Kasumi-1 (cell line): Measurements from ENCODE around the gene LTBP1.

ENCODE experiments used
- DNase-seq, 2 experiments: peaks; one replicate each; lab custom pipeline; 2025; lab: John Stamatoyannopoulos, UW

Gene LTBP1

DNA sequence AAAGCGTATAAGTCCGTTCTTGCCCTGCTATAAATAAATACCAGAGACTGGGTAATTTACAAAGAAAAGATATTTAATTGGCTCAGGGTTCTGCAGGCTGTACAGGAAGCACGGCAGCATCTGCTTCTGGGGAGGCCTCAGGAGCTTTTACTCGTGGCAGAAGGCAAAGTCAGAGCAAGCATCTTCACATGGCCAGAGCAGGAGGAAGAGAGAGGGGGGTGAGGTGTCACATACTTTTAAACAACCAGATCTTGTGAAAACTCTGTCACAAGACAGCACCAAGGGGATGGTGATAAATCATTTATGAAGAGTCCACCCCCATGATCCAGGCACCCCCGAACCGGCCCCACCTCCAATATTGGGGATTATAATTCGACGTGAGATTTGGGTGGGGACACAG, 130.6 kb downstream of the LTBP1 start:
- no peak for DNase-seq

DNA sequence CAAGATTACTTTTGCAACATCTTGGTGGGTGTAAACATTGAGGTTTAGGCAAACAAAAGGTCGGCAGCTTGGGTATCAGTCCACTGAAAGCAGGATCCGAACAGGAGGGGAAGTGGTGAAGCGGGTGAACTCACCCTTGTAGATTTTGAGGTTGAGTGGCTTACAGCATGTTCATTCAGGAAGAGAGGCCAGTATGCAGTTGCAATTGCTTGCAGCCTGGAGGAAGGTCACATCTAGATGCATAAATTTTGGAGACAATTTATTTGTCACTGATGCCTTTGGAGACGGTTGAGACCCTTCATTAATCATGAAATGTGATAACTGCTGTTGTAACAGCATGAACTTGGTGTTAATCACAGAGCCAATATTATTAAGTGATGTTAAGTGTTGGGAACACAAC, 131.1 kb downstream of the LTBP1 start:
- DNase-seq: no peak

DNA sequence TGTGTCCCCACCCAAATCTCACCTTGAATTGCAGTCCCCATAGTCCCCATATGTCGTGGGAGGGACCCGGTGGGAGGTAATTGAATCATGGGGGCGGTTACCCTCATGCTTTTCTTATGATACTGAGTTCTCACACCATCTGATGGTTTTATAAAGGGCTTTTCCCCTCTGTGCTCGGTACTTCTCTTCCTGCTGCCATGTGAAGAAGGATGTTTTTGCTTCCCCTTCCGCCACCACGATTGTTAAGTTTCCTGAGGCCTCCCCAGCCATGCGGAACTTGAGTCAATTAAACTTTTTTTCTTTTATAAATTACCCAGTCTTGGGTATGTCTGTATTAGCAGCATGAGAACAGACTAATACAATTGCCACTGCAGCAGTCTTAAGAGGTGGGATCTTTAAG, 134.9 kb downstream of the LTBP1 start:
- no peak for DNase-seq

DNA sequence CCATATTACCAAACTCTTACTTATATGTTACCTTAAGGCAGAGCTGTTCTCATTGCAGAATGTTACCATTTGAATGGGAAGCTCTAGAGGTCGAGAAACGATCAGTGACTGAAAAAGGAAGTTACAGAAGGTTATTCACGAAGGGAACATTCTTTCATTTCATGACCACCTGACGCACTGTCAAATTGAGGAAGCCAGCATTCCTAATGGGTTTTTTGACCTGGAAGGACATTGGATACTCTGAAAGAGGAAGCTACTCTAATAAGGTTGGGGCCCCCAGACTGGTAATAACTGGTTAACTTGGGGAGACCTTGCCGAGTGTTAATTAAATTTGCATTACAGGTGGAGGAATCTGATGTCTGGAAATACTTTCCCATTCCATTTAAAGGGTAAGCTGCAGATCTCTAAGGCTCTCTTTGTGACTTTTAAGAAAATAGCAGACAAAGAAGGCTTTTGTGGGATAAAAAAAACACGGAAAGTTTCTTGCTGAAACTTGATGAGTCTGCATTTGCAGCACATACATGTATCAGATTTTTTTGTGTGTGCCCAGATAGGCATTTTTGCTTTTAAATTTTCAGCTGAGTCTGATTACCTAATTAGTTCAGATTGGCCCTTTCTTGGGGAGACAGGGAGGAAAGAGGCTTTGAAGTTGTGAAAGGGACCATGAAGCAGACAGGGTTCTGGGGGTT, 137.1 kb downstream of the LTBP1 start:
- peak; percentile 9 to 15 for DNase-seq

DNA sequence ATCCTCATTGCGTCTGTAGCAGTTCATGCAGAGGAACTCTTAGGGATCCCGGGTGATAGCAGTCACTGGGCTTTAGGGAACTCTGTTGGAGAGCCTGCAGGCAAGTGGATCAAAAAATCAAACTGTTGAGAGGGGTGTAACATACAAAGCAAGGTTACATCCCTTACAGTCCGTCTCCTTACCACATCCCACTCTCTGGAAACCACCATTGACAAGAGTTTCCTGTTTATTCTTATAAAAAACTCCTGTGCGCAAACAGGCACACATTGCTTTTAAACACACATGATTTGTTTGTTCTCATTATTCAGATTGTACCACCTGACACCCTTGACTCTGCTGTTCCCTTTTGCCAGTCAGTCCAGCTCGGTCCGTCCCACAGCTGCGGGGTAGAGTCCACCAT, 137.7 kb downstream of the LTBP1 start:
- no peak for DNase-seq

DNA sequence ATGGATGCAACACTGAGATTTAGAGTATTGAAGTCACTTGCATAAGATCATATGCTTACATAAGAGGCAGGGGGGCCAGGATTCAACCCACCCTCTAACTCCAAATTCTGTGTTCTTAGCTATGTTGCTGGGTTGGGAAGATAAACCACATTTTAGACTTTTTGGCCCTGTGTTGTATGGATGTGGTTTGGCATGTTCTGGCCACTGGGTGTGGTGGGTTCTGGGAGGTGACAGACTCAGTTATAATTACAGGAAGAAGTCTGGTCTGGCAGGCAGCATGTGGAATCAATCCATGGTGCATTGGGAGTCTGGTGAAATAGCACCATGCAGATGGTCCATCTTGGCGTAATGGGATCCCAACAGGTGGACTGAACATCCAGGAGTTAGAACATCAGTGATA, 138.9 kb downstream of the LTBP1 start:
- DNase-seq: no peak

DNA sequence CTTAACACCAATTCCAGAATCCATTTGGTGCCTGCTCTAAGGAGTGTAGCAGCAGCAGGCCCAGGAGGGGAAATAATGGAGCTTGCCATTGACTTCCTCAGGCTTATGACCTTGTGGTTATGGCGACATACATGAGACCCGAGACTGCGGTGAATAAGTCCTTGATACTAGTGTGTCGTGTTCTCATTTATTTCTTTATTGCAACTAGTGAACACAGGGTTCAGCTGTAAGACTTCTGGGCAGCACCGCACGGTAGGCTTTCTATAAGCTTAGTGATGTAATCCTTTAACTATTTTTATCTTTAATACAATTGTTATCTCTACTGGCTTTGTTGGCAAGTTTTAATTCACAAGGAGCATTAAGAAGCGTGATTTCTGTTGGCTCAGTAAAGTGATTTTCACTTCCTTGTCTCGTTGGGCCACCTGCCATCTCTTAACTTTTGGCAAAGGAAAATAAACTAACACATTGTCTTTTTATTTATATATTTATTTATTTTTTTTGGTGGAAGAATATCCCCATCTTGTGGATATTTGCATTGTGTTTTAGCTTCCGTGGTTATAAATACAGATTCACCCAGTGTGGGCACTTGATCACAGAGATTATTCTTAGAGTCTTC, 139.8 kb downstream of the LTBP1 start:
- no peak for DNase-seq

DNA sequence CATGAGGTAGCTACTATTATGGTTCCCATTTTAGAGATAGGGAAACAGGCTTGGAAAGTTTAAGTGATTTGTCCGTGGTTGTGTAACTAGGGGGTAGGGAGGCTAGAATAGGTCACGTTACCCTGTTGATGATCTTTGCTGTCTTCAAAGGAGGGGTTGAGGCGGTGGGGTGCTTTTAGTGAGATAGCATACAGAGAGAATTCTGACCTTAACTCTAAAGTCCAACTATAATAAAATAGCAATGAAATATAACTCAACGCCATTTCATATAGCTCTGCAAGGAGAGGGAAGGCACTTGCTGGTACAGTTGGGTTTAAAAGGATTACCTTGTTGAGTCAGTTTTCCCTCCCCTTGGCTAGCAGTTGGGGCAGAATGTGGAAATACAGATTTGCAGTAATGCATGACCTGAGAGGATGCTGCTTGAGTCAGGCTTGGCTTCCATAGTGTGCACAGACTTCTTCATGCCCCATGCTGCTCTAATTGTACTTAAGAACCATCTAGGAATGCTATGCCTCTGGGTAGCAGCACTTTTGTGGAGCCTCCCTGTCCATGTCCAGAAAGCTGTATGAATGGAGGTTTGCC, 143.9 kb downstream of the LTBP1 start:
- DNase-seq: no peak

DNA sequence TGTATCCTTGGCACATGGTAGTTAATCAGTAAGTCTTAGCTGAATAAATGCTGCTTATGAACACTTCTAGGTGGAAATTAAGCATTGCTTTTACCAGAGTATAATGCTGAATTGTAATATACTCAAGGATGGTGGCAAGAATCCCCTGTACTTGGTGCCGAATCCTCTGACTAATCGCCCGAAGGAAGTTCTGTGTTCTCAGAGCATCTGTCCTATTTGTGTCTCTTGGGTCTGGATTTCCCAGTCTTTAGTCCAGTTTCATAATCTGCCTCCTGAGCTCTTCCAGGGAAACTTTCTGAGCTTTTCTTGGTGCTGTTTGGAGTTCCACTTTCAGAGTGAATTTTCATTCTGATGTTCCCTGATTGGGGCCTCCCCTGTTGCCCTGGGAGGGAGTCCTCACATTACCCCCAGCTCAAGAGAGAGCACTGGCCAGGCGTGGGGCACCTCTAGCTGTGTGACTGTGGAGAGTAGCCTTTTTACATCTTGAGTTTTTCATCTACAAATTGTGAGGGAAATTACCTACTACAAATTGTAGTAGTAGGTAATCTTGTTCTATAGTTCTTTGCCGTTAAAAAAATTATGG, 144.9 kb downstream of the LTBP1 start:
- no peak for DNase-seq

DNA sequence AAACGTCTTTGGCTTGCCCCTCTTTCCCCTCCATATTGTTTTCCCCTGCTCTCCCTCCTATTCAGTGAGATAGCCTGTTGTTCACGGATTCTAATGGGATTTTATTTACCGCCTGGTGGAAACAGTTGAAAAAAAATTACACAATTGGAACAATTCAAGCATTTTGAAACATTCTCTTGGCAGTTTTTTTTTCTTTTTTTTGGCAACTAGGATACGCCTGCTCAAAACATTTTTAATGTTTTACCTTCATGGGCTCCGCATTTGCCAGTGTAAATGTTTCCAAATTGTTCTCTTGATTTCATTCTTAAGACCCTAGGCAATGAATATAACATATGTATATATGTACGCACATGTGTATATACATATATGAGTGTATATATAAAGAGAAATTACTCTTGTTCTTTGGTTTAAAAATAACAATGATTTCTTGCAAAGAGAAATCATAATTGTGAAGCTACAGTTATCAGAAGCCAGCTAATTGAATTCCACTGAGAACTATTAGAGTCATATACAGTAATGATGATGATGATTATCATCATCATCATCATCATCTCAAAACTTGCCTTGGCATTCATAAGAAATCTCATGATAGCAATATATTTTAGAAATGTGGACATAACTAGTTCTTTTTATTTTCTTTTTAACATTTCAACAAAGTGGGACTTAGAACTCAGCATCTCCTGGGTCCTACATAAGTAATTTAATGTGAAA, 146.7 kb downstream of the LTBP1 start:
- no peak for DNase-seq

DNA sequence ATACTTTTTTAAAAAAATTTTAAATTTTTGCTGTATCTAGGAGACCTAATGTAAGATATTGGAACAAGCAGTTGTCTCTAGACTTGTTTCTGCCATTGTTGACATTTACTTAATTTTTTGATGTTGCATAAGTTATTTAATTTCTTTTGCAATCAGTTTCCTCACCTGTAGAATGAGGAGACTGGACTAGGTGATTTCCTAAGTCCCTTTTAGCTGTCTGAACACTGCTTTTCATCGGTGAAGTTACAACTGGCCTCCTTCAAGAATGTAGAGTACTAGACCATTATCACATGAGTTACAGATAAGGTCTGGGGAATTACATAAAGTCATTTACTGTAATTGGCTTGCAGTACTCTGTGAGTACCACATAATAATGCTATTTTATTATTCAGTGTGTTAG, 147.6 kb downstream of the LTBP1 start:
- no peak for DNase-seq

DNA sequence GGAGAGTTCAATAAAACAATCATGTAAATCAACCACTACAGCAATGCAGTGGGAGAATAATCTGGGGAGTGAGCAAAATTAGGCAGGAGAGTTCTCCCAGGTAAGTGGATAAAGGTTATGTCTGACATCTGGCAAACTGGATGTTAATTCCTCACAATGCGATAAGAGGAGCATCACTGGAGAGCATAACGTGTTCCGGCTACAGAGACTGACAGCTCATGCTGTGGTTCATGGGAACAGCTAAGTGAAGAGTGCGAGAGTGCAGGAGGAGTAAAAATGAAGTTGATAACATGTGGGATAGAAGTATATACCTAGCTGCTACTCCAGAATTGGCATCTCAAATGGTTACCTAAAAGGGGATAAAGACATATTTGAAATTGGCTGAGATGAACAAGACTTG, 153.2 kb downstream of the LTBP1 start:
- DNase-seq: no peak

DNA sequence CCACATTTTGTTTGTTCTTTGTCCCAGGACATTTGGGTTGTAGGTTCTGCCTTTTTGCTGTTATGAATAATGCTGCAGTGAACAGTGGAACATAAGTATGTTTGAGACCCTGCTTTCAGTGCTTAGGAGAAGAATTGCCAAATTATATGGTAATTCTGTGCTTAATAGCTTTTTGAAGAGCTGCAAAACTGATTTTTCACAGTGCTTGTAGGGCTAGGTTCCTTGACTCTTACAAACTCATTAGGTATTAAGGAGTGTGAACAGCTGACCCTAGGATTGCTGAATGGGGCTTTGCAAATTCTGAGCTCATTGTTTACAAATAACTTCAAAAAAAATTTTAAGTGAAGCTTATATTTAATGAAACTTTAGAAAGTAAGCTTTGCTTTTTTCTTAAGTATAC, 154.2 kb downstream of the LTBP1 start:
- no peak for DNase-seq

DNA sequence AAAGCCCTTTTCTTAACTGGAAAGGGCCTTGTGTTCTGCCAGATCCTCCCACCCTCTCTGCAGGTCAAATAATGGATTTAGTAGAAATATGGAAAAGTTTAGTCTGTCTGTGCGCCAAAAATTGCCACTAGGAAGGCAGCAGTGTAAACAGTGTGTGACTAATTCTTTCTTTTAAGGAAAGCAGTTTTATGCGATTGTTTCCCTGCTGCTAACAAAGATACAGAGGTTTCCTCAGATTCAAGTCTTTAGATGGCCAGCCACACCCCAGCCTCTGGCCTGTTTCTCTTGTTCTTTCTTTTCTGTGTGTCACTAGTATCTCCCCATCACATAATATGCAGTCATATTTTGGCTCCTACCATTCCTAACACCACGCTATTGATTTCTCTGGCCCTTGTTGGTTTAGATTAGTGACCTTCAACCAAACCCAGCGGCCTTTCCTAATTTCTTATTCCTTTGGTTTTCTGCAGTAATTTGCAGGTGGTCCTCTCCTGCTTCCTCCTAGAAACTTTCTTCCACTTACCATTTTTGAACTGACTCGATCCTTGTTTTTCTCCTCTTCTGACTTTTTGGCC, 157.4 kb downstream of the LTBP1 start:
- DNase-seq: no peak

DNA sequence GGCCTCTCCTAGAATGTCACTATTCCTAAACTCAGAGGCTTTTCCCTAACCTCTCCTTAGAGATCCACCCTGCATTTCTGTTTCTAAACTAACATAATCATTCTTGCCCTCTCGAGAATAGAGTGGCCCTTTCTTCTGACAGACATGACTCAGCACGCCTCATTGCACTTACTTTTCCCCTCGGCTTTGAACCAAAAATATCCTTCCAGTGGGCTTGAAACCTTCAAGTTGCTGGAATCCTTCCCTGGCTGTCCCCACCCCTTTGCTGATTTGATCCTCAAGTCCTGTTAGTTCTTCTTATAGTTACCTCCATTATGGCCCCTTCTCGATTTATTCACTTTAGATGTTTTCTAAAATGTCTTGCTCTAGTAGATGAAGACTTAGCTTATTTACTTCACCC, 158.0 kb downstream of the LTBP1 start:
- no peak for DNase-seq

DNA sequence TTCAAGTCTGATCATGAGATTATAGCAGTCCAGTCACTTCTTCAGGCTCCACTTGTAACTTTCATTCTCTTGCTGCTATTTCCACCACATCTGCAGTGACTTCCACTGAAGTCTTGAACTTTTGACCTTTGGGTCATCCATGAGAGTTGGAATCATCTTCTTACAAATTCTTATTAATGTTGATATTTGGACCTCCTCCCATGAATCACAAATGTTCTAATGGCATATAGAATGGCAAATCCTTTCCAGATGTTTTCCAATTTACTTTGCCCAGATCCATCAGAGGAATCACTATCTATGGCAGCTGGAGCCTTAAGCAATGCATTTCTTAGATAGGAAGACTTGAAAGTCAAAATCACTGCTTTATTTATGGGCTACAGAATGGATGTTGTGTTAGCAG, 159.4 kb downstream of the LTBP1 start:
- DNase-seq: no peak

DNA sequence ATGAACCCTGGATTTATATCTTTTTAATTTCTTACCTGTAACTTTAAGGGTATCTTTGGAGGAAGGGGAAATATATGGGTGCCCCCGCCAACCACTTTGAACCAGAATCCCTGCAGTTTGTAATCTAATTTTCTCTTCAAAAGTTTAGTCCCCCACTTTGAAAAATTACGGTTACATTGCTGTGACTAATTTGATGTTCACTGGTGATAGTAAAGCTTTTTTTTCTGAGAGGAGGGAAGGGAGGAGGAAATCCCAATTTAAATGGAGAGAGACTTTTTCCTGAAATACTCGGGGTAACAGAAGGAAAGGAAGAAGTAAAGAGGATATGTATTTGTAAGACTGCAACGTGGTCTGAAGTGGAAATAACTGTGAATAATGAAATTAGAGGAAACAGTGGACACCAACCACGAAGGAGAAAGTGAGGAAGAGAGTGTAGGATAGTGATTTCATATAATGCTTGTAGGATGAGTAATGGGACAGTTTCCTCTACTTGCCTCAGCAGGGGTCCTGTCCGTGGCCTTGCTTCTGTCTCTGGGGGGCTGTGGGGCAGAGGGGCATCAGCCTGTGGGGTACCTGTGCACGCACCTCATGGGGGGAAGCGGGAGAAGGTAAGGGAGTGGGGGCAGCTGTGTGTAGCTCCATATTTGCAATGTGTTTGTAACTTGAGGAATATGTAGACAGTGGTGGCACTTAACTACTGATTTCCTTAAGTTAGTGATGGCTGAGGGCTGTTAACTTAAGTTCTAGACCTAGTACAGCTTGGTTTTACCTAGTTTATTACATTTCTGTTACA, 161.1 kb downstream of the LTBP1 start:
- no peak for DNase-seq

DNA sequence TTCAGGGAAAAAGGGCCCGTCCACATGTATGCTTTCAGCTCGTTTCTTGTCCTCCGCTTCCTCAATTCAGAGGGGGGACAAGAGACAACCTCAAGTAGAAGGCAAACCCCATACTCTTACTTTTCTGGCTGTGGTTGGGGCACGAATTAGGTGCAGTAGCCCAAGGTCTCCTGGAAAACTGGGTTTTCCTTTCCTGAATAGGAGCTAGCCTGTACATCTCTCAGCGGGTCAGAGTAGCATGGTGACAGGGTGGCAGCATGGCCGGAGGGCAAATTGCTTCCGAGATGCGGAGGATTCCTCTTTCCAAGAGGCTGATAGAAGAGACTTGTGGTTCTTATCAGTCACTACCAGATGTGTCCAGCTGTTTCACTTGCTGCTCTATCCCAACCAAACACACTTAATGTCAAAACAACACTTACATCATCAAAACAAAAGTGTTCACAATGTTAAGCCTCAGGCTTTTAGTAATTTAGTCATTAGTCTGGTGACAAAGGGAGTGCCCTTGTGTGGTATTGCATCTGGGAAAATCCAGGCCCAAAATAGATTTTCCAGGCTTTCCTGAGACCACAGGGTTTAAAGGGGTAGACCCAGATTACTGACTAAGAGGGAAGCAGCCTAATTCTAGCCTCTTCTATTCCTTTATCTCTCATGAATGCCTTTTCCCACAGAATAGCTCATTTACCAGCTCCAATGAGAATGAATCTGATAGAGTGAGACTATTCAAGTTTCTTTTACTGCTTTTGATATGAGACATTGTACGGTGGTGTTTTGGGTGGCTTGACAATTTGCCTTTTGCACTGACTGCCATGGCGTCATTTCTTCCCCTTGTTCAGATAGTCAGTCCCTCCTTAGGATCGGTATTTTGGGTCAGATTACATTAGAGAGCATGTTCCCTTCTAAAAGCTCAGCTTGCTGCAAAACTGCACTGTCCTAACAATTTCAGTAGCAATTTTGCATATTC, 162.0 kb downstream of the LTBP1 start:
- no peak for DNase-seq

DNA sequence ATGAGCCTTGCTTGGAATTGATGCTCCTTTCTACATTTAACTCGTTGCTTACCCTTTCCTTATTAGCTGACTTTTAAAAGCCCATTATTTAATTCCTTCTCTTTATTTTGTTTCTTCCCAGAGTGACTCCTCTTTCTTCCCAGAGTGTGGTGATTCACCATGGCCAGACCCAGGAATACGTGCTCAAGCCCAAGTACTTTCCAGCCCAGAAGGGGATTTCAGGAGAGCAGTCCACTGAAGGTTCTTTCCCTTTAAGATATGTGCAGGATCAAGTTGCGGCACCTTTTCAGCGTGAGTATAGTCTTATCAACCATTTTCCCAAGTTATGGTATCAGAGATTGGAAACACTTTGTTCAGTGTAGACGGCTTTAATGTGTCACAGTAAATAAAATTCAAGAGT, 163.7 kb downstream of the LTBP1 start:
- no peak for DNase-seq

DNA sequence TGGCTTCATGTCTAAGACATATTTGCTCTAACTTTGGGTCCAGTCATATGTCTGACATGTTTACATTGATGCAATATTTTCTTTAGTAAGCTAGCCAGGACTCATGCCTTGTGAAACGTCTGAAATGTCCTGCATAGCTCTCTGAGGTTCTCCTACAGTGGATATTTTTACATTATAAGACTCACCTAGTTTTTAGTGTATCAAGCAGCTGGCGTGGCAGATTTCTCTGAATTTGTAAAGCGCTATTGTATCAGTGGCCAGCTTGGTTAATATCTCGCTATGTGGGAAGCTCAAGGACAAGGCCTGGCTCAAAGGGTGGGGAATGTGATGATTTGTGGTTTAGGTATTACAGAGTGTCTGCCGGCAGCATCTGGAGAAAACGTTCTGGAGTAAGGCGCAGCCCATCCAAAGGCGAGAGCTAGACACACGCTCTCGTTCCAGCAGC, 164.3 kb downstream of the LTBP1 start:
- DNase-seq: no peak
